ENCODE measurements around the gene OS9.

Gene OS9

DNA sequence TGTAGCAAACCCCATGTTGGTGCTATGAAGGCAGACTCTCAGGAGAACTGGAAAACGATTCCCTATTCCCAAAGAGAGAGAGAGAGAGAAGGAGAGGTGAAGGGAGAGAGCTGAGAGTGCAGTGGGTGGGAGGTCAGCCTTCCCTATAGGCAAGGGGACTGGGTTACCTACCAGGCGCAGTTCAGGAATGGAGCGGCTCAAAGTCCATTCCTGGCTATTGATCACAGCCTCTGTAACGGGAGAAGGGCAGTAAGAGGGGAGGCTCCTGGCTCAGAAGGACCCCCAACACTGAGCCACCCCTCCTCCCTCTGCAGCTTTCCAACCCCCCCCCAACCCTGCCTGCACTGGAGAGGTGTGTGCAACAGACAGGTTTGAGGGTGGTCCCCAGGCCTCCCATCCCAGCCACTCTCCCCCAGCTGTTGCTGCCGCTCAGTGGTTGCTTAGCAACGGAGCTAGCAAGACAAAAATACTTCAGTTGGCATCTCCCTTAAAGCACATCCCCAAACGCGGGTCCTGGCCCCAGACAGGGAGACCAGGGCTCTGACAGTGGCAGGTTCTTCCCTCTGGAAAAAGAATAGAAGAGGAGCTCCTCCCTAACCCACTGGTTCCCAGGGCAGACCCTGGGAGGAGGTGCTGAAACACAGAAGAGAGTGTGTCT, 41.4 kb downstream of the OS9 start:
- DNase-seq (ENCODE audit: low spot score) = no peak

DNA sequence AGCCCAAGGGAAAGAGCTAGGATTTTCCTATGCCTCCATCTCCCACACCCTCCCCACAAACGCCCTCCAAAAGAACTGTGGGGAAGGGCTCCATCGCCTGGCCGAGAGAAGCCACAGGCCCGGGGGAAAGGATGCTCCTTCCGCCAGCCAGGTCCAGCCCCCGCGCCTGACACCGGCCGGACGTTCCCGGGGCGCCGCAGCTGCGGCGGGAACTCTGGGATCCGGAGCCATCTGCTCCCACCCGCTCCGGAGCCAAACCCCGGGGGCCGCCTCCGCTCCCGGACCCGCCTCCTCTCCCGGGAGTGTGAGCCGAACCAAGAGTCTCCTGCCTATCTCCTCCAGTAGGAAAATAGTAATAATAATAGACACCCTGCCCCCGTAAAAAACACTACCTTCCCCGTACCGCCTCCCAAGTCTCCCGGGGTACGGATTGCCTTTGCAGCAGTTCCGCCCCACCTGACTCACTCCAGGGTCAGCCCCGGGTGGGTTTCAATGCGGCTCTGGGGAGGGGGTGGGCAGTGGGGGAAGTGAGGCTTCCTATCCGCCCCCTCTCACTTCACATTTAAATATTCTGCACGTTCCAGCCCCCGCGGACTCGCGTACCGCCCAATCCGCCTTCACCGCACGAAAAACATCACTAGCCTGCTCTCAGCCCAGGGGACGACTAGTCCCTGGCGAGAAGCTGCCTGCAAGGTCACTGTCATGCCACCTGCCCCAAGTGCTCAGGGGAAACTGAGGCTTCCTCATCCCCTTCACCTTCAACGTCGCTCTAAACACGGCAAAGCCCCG, 42.2 kb downstream of the OS9 start:
- peak; percentile 68 for DNase-seq (ENCODE audit: low spot score)

DNA sequence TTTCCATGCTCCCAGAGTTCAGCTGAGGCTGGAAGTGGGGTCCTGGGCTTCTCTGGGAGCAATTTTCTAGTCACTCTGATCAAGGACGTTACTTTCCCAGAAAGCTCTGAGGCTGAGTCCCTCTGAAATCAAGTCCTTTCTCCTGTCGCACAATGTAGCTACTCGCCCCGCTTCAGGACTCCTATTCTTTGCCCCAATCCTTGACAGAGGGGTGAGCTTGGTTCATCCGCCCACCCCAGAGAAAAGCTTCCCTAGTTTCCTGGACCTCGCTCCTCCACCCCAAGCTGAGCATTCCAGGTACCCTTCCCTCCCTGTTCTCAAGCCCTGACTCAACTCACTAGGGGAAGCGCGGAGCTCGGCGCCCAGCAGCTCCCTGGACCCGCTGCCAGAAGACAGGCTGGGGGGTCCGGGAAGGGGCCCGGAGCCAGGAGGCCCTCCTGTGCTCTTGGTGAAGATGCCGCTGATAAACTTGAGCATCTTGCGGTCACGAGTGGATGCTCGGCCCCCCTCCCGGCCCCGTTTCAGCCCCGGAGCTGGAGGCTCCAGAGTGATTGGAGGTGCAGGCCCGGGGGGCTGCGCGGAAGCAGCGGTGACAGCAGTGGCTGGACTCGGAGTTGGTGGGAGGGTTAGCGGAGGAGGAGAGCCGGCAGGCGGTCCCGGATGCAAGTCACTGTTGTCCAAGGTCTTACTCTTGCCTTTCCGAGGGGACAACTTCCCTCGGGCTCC, 43.0 kb downstream of the OS9 start:
- DNase-seq (ENCODE audit: low spot score) = no peak

DNA sequence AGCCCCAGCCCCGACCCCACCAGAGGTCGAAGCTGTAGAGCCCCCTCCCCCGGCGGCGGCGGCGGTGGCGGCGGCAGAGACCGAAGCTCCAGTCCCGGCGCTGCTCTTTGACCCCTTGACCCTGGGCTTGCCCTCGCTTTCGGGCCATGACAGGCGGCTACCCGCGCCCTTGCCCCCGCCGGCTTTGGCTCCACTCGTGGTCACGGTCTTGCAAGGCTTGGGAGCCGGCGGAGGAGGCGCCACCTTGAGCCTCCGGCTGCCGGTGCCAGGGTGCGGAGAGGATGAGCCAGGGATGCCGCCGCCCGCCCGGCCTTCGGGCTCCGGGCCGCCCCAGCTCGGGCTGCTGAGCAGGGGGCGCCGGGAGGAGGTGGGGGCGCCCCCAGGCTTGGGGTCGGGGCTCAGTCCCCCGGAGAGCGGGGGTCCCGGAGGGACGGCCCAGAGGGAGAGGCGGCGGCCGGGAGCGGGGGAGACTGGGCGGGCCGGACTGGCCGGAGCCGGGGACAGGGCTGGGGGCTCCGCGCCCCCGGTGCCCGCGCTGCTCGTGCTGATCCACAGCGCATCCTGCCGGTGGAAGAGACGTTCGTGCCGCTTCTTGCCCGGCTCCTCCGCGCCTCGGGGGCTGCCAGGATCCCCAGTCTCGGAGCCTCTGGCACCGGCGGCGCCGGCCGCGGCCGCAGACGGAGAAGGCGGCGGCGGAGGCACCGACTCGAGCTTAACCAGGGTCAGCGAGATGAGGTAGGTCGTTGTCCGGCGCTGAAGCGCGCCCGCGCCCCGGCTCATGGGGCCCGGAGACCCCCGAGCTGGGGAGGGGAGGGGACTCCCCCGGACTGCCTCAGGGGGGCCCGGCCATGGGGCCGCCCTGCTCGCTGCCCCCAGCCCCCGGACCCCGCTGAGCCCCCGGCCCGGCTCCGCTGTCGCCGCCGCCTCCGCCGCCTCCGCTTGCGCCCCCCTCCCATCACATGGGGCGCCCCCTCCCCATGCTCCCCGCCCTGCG, 43.8 kb downstream of the OS9 start:
- DNase-seq (ENCODE audit: low spot score) = no peak

DNA sequence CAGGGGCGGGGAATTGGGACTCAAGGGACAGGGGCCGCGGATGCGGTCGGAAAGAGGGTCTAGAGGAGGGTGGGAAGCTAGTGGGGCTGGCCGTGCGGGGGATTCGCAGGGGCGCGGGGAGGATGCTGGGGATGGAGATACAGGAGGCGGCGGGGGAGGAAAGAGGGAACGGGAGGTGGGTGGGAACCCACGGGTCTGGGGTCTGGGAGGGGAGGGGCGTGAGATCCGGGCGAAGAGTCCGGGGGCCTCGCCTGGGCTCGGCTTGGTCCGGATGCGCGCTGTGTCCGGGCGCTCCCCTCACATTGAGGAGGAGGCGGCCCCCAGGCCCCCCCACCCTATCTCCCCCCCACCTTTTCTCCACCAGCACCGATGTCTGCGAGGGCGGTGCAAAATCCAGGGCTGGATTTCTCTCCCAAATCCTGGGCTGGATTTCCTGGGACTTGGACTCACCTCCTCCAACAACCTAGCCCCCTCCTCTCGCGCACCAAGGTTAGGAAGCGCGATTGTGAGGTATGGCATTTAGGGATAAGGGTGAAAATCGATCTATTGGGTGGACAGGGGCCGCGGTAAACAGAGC, 44.8 kb downstream of the OS9 start, which contains the start of gene AGAP2:
AGAP2 (minus strand) TSS at position 82 of the 577 bp plus-strand sequence. CDS start 496 bp downstream, outside the sequence.
- peak; percentile 86 for DNase-seq (ENCODE audit: low spot score)

DNA sequence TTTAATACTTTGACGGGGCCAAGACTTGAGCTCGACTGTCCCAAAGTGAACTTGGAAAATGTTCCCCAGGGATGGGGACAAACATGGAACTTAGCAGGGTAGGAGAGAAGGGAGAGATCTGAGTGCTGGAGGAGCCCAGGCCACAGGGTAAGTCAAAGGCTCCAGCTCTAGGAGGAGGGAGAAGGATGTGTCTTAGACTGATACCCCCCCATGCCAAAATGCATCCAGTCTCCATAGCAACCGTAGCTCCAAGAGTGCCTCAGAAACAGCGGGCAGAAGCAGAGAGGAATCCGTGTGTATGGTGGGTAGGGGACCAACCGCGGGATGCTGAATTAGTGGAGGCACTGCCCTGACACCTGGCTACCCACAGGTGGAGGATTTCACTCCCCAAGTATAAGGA, 45.5 kb downstream of the OS9 start:
- DNase-seq (ENCODE audit: low spot score) = no peak

DNA sequence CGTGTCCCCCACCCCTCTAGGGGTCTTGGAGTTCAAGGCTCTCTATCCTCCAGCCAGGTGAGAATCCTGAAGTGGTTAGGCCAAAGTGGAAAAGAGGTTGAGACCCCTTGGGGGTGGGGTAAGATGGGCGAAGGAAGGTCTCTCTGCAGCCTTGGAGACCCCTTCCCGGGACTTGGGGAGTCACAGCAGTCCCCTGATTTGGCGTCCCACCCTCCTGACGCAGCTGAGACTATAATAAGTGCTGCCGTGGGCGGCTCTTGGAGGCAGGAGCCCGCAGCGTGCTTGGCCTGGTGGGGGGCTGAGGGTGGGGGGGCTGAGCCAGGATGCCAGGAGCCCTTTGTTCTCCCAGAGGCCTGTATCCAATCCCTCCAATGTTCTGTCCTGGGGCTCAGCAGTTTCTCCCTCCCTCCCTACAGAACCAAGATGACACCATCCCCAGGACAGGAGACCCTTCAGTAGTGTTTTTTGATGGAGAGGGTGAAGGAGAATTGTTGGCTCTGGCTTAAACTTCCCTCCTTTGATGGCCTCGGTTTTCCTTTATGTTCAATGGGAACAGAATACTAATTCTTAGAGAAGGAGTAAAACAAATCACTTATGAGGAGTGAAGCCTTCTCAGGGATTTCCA, 46.1 kb downstream of the OS9 start:
- DNase-seq (ENCODE audit: low spot score) = no peak

DNA sequence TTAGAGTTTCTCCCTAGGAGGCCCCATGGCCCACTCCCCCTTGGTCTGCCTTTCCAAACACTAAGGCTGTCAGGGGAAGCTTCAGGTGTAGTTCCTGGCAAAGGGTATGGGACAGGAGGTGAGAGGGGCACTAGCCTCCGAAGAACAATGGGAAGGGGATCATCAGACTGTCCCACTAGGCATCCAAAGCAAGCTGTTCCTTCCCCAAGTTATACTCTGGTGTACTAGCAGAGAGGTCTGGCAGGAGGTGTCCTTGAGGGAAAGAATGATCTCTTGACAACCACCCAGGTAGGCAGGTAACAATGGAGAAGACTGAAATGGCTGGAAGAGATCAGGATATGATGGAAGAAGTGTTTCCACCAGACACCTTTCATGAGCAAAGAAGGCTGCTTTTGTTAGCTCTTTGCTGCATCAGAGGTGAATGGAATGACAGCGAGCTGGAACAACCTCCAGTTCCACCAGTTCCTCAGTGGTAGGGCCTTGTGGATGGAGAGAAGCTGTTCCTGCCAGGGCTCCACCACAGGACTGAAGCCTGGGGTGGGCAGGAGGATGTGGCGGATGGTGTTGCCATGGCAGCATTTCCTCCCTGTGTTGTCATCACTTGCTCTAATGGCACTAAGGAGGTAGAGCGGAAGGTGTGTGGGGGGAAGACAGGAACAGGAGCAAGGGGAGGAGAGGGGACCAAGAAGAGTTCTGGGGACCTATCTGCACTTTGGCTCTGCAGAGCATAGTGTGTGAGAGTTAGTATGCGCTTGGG, 46.9 kb downstream of the OS9 start:
- DNase-seq (ENCODE audit: low spot score) = no peak

DNA sequence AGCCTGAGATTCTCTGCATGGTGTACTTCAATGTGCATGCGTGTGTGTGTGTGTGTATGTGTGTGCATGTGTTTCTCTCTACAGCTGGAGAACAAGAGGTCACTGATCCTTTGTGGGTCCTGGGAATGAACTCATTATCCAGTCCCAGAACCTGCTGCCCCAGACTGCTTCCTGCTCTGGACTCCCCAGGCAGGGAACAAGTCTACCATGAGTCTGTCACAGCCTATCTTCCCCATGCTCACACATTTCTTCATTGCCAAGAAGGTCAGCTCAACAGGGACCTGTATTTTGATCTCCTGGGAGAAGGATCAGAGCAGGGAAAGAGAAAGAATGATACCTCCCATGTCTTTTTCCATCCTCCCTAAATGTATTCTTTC, 47.5 kb downstream of the OS9 start:
- DNase-seq (ENCODE audit: low spot score) = no peak

DNA sequence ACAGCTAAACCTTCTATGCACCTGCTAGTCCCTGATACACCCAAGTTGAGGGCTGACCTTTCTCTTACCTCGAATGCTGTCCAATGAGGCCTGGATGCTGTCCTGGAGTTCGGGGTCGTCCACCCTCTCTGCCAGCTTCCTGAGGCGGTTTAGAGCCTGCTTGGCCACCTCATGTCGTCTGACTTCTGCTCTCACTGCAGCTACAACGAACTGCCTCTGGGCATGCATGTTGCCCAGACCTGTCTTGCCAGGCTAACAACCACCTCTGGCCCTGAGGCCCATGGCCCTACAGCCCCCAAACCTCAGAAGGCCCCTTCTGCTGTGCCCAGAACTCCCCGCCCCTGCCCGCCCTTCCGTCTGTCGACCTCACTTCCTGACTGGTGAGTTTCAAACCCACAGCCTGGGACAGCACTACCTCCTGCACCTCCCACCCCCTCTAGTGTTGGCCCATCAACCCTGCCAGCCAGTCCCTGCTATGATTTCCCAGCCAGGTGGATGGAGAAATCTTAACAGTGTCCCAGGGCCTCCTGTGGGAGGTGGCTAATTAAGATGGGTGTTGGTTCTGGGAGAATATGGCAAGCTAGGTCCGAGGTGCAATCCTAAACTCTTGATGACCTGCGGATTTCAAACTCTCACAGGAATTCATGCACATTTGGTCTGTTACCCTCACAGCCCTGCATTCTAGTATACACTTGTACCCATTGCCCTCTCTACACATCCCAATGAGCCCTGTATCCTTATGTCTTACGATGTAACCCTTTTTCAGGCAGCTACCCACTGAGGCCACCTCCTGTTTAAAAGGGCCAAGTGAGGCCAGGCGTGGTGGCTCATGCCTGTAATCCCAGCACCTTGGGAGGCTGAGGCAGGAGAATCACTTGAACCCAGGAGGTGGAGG, 48.2 kb downstream of the OS9 start:
- no peak for DNase-seq (ENCODE audit: low spot score)

DNA sequence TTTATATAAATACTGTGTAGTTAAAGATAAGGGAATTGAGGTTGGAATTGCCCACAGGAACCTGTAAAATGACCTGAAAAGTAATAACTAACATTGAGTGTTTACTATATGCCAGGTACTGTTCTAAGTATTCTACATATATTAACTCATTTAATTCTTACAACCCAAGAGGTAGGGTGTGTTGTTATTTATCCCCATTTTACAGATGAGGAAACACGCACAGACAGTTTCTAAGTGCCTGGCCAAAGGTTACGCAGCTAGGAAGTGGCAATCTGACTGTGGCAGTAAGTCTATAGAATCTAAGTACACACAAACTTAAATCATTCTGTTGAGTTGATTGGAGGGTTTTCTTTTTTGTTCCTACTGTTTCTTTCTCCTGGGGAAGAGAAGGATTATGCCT, 49.8 kb downstream of the OS9 start:
- no peak for DNase-seq (ENCODE audit: low spot score)

DNA sequence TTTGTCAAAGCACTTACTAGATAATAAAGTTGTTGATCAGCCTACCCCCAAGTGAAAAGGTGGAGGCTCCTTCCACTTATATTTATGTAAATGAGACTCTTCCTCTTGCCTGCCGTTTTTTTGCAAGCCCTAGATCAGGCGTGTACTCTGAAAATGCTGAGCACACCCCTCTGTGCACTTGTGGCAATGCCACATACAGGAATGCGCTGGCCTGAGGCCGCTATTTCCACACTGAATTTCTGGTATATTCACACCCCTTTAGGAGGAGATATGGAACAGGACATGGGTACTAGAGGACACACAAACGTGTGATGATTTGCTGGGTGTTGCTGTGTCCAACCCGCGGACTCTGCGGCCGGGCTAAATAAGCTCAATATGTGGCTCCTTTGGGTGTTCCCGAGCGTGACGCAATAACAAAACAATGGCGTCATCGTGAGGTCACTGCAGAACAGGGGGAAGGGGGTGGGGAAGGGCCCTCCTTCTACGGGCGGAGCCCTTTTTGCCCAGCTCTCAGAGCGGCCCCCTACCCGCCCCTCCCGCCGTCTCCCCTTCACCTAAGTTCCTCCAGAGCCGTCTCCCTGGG, 50.4 kb downstream of the OS9 start:
- DNase-seq (ENCODE audit: low spot score) = no peak

DNA sequence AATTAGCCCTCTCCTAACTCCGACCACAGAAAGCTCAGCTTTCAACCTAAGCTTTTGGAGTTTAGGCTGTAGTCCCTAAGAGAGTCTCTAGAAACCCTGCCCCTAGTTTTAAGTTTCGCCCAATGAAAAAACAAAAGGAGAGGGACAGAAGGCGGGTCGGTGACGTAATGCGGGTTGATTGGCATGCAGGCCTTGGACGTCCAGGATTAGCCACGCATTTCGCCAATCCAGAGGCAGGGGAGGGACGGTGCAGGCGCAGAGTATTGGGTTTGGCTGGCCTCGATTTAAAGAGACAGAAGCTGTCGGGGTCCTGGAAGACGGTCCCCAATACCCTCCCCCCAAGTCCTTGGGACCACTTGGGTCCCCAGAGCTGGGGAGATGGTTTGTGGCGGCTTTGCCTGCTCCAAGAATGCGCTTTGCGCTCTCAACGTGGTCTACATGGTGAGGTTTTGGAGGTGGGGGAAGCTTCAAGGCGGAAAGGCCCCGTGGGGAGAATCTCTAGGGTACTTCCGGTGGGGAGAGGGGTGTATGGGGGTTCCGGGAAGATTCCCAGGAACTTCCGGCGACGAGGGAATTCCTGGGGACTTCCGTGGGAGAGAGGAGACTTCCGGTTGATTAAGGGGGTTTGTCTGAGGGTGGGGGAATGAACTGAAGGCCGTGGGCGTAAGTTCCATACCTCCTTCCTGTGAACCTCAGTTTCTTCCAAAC, 51.0 kb downstream of the OS9 start, which contains the start of gene TSPAN31:
TSPAN31 (plus strand) TSS at position 263 of the 708 bp plus-strand sequence; CDS start at position 379, 116 bp downstream.
- peak; percentile 99 for DNase-seq (ENCODE audit: low spot score)

DNA sequence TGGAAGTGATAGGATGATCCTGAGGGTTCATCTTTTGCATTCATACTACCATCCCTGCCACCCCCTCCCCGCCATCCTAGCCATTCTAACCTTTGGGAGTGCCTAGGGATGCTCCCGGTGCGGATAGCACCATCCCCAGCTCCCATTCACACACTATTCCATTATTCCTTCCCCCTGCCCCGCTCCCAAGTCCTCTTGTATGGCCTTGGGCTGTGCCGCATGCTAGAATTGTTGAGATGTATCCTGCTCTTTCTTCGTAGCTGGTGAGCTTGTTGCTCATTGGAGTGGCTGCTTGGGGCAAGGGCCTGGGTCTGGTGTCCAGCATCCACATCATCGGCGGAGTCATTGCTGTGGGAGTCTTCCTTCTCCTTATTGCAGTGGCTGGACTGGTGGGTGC, 51.6 kb downstream of the OS9 start:
- no peak for DNase-seq (ENCODE audit: low spot score)

DNA sequence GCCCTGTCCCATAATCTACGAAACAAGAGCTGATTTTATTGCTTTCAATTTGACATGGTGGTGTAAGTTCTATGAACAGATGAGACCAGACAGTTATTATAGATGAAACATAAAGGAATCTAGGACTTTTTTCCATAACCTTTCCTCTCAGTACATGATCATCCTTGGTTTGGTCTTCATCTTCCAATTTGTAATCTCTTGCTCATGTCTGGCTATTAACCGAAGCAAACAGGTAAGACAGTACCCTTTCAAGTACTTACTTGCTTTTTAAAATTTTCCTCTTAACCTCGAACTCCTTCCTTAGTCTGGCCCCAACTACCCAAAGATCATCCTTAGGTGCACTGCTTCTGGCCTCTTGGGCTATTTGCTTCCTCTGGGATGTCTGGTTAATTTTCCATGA, 52.1 kb downstream of the OS9 start:
- no peak for DNase-seq (ENCODE audit: low spot score)

DNA sequence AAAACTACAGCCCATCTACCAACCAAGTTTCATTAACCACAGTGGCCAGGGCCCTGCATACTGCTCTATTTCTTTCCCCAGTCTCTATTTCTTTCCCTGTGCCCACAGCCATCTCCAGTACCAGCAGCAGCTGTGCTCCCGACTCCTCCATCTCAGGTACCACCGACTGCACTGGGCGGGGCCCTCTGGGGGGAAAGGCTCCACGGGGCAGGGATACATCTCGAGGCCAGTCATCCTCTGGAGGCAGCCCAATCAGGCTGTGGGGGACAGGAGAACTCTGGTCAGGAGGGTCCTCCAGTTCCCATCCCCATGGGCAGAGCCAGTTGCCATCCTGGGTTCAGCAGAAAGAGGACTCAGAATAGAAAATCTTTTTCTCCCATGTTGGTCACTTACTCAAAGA, 55.1 kb downstream of the OS9 start:
- DNase-seq (ENCODE audit: low spot score) = no peak

All from SK-N-DZ (cell line).